SU-DHL-6 (cell line): Measurements from ENCODE around the gene OR2A12.

ENCODE experiments used
- H2AFZ ChIP-seq: fragments of 200-600 bp; sonication (generic); 2 replicates; pipeline ENCODE4 v1.6.1; 2014; ENCODE audit warnings: low read depth, mild to moderate bottlenecking, moderate library complexity, mixed read lengths, antibody characterized with exemption, low read length; ENCODE audit not compliant: severe bottlenecking
- H3F3A ChIP-seq: fragments of 200-600 bp; shearing (Covaris generic); 2 replicates; pipeline ENCODE4 v1.6.0; 2016; ENCODE audit warnings: antibody characterized with exemption, mild to moderate bottlenecking; ENCODE audit not compliant: insufficient read depth
- H3K27ac ChIP-seq: fragments of 200-600 bp; sonication (generic); 2 replicates; pipeline ENCODE4 v1.5.1; 2016; ENCODE audit warnings: low read depth, mild to moderate bottlenecking, low read length, moderate library complexity, mixed read lengths
- H3K27me3 ChIP-seq: fragments of 200-600 bp; sonication (generic), shearing (Covaris generic); 2 replicates; pipeline ENCODE4 v1.6.0; 2014; ENCODE audit warnings: mild to moderate bottlenecking, low read length
- H3K36me3 ChIP-seq: fragments of 200-600 bp; sonication (generic); 2 replicates; pipeline ENCODE4 v1.6.1; 2014; ENCODE audit warnings: mild to moderate bottlenecking, low read length, mixed read lengths
- H3K4me2 ChIP-seq: fragments of 300-600, 200-600 bp; shearing (Covaris generic), sonication (generic); 2 replicates; pipeline ENCODE4 v1.6.0; 2014; ENCODE audit warnings: low read length, low read depth, mild to moderate bottlenecking; ENCODE audit not compliant: poor library complexity, severe bottlenecking
- H3K4me3 ChIP-seq: fragments of 200-600 bp; sonication (generic); 2 replicates; pipeline ENCODE4 v1.5.1; 2014; ENCODE audit warnings: antibody characterized with exemption, low read length, mild to moderate bottlenecking, mixed read lengths; ENCODE audit not compliant: insufficient read depth, poor library complexity, severe bottlenecking
- H3K79me2 ChIP-seq: fragments of 200-600 bp; sonication (generic); 2 replicates; pipeline ENCODE4 v1.6.1; 2014; ENCODE audit warnings: mild to moderate bottlenecking, low read length, moderate library complexity; ENCODE audit not compliant: insufficient read depth
- H3K9ac ChIP-seq: fragments of 200-600 bp; sonication (generic); 2 replicates; pipeline ENCODE4 v1.7.0; 2014; ENCODE audit warnings: mild to moderate bottlenecking, low read length
- H3K9me2 ChIP-seq: fragments of 200-600 bp; sonication (generic); replicated peaks from 2 replicates; pipeline ENCODE4 v1.6.1; 2014; ENCODE audit warnings: low read length; ENCODE audit not compliant: insufficient read depth
- H3K9me3 ChIP-seq: fragments of 200-600 bp; sonication (generic); 2 replicates; pipeline ENCODE4 v1.6.1; 2014; ENCODE audit warnings: low read length, mixed read lengths; ENCODE audit not compliant: insufficient read depth
- H4K20me1 ChIP-seq: fragments of 200-600 bp; sonication (generic); 2 replicates; pipeline ENCODE4 v1.6.1; 2014; ENCODE audit warnings: low read depth, mild to moderate bottlenecking, antibody characterized with exemption, low read length, moderate library complexity, mixed read lengths
- EZH2phosphoT487 ChIP-seq: fragments of 200-600 bp; sonication (generic), shearing (Covaris generic); conservative IDR thresholded peaks from 2 replicates; pipeline ENCODE4 v1.6.1; 2018; ENCODE audit warnings: mild to moderate bottlenecking, antibody characterized with exemption, low read length, moderate library complexity, mixed read lengths
- TF ChIP-seq, protein P1 (sequence below): fragments of 200-600 bp; sonication (generic); IDR thresholded peaks from one replicate; pipeline ENCODE4 v1.5.1; 2017; ENCODE audit warnings: antibody characterized with exemption, mild to moderate bottlenecking, low read length, moderate library complexity; ENCODE audit not compliant: insufficient read depth, poor library complexity, severe bottlenecking

The OR2A12 gene

DNA sequence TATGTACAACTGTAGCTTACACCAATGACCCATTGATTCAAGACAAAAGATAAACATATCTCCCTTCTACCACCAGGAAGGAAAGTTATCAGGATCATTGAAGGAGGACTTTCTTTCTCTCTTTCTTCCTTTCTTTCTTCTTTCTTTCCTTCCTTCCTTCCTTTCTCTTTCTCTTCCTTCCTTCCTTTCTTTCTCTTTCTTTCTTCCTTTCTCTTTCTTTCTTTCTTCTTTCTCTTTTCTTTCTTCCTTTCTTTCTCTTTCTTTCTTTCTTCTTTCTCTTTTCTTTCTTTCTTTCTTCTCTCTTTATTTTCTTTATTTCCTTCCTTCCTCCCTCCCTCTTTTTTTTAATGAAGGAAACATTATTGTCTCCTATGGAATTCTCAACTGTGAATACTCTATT is 12.7 kb downstream of the OR2A12 start:
- TF ChIP-seq EZH2phosphoT487: no peak
- TF ChIP-seq, protein P1, sequence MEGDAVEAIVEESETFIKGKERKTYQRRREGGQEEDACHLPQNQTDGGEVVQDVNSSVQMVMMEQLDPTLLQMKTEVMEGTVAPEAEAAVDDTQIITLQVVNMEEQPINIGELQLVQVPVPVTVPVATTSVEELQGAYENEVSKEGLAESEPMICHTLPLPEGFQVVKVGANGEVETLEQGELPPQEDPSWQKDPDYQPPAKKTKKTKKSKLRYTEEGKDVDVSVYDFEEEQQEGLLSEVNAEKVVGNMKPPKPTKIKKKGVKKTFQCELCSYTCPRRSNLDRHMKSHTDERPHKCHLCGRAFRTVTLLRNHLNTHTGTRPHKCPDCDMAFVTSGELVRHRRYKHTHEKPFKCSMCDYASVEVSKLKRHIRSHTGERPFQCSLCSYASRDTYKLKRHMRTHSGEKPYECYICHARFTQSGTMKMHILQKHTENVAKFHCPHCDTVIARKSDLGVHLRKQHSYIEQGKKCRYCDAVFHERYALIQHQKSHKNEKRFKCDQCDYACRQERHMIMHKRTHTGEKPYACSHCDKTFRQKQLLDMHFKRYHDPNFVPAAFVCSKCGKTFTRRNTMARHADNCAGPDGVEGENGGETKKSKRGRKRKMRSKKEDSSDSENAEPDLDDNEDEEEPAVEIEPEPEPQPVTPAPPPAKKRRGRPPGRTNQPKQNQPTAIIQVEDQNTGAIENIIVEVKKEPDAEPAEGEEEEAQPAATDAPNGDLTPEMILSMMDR: no peak
- no peaks in the 10 kb centered on the region for H3K9me3 ChIP-seq
- H3K27ac ChIP-seq: no peak overlapping the region
- H3K4me3 ChIP-seq: no peak overlapping the region
- no peaks in the 10 kb centered on the region for H3K36me3 ChIP-seq
- no peaks in the 10 kb centered on the region for H3K79me2 ChIP-seq
- H2AFZ ChIP-seq: no peak overlapping the region
- H3K4me2 ChIP-seq: no peak overlapping the region
- no peaks in the 10 kb centered on the region for H3K9me2 ChIP-seq
- H3K9ac ChIP-seq: no peak overlapping the region
- H3F3A ChIP-seq: no peaks in the 10 kb centered on the region
- no peaks in the 10 kb centered on the region for H4K20me1 ChIP-seq
- H3K27me3 ChIP-seq: no peaks in the 10 kb centered on the region

DNA sequence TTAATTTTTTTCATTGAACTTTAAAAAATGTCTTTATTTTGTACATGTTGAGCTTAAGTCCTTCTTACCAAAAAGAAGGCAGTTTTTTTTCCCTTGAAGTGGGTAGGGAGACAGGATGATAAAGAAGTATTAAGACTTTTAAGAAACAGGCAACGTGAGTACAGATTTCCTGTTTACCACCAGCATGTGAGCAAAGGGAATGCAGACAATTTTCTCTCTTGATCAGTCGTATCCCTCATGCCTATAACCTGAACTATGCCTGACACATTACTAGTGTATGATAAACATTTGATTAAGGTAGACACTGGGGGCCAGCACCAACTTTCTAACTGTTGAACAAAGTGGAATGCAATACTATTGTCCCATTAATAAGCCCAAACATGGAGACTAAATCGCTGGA is 14.5 kb downstream of the OR2A12 start:
- Histone ChIP-seq H3K4me2 (no peak overlapping the region), H4K20me1 (no peaks in the 10 kb centered on the region), H3K36me3 (no peaks in the 10 kb centered on the region), H3K9me2 (no peaks in the 10 kb centered on the region), H3K27ac (no peak overlapping the region), H2AFZ (no peak overlapping the region), H3F3A (no peaks in the 10 kb centered on the region), H3K4me3 (no peak overlapping the region), H3K27me3 (no peaks in the 10 kb centered on the region), H3K79me2 (no peaks in the 10 kb centered on the region), H3K9me3 (no peaks in the 10 kb centered on the region), H3K9ac (no peak overlapping the region)
- no peak for TF ChIP-seq EZH2phosphoT487
- TF ChIP-seq, protein P1: no peak

GRCh38 chr7:144102041-144102440 is 16.0 kb downstream of the OR2A12 start:
- Histone ChIP-seq H4K20me1 (no peaks in the 10 kb centered on the region), H3K9ac (no peak overlapping the region), H3K9me2 (no peaks in the 10 kb centered on the region), H2AFZ (no peak overlapping the region), H3K79me2 (no peaks in the 10 kb centered on the region), H3K4me2 (no peak overlapping the region), H3K27me3 (no peaks in the 10 kb centered on the region), H3F3A (no peaks in the 10 kb centered on the region), H3K9me3 (no peaks in the 10 kb centered on the region), H3K27ac (no peak overlapping the region), H3K36me3 (no peaks in the 10 kb centered on the region), H3K4me3 (no peak overlapping the region)
- TF ChIP-seq, protein P1: no peak
- TF ChIP-seq EZH2phosphoT487: no peak

GRCh38 chr7:144105211-144105610 is 19.1 kb downstream of the OR2A12 start:
- Histone ChIP-seq H3K9me2 (no peaks in the 10 kb centered on the region), H3K27me3 (no peaks in the 10 kb centered on the region), H3K4me2 (no peak overlapping the region), H3F3A (no peaks in the 10 kb centered on the region), H2AFZ (no peak overlapping the region), H3K9me3 (no peaks in the 10 kb centered on the region), H4K20me1 (no peaks in the 10 kb centered on the region), H3K27ac (no peak overlapping the region), H3K36me3 (no peaks in the 10 kb centered on the region), H3K4me3 (no peak overlapping the region), H3K9ac (no peak overlapping the region), H3K79me2 (no peaks in the 10 kb centered on the region)
- TF ChIP-seq, protein P1: no peak
- no peak for TF ChIP-seq EZH2phosphoT487
